Right hindlimb (tissue), 1 donor: ENCODE data around the gene HCAR2.
"Not testable (repeated sequence)": the region's sequence is repeated elsewhere in the genome, so short reads cannot be mapped to it uniquely, and the experiment has no call there.

Experiments used
- DNase-seq: peaks from one replicate; pipeline ENCODE4 v3.0.0-alpha.2; 2018

HCAR2 gene

GRCh38 chr12:122715211-122715610 is 12.1 kb upstream of the HCAR2 start:
- not testable (repeated sequence) for DNase-seq

GRCh38 chr12:122713491-122714188 is 10.5 kb upstream of the HCAR2 start:
- DNase-seq = not testable (repeated sequence)

GRCh38 chr12:122711266-122711665 is 8.1 kb upstream of the HCAR2 start:
- DNase-seq = not testable (repeated sequence)

DNA sequence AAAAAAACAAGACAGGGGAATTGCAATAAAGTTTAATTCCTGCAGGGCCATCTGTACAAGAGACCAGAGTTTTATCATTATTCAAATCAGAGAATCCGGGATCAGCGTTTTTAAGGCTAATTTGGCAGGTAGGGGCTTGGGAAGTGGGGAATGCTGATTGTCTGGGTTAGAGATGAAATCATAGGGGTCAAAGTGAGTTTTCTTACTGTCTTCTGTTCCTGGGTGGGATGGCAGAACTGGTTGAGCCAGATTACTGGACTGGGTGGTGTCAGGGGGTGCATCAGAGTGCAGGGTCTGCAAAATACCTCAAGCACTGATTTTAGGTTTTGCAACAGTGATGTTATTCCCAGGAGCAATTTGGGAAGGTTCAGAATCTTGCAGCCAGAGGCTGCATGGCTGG is 7.2 kb upstream of the HCAR2 start:
- DNase-seq = not testable (repeated sequence)

DNA sequence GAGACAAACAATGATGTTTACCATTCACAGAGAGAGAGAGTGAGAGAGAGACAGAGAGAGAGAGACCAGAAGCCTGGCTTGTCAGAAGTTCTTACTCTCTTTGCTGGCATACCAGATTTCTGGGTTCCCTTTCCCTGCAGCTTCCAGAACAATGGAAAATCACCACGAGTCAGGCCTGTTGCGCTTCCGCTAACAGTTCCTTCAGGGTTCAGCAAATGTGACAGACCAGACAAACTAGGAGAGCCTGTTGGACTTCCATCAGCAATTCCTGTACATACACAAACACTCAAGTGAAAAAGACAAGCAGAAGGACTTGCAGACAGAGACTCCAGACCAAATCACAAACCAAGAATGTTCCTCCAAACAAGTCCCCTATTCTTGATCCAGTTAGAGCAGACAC is 6.1 kb upstream of the HCAR2 start:
- not testable (repeated sequence) for DNase-seq

DNA sequence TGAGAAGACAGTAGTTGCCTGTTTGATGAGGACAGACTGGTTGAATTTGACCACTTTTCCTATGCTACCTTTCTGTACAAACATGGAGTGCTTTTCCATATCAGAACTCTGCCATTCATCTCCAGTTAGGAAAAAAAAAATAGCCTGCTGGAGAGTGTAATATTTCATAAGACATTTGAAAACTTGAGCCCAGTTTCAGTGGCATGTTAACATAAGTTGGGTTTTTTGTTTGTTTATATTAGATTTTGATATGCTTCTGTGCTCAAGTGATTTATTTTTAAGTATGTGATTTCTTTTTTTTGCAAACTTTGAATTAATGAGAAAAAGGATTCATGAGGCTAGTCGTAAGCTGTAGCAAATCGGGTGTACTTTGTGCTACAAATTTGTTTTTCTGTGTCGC is 684 bp upstream of the HCAR2 start:
- not testable (repeated sequence) for DNase-seq

- DNase-seq = not testable (repeated sequence)
Observed at GRCh38 chr12:122701481-122701880, 1.7 kb downstream of the HCAR2 start.

GRCh38 chr12:122700038-122700710 is 3.0 kb downstream of the HCAR2 start:
- DNase-seq = not testable (repeated sequence)

DNA sequence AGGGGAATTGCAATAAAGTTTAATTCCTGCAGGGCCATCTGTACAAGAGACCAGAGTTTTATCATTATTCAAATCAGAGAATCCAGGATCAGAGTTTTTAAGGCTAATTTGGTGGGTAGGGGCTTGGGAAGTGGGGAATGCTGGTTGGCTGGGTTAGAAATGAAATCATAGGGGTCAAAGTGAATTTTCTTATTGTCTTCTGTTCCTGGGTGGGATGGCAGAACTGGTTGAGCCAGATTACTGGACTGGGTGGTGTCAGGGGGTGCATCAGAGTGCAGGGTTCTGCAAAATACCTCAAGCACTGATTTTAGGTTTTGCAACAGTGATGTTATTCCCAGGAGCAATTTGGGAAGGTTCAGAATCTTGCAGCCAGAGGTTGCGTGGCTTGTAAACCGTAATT is 6.2 kb downstream of the HCAR2 start:
- not testable (repeated sequence) for DNase-seq

DNA sequence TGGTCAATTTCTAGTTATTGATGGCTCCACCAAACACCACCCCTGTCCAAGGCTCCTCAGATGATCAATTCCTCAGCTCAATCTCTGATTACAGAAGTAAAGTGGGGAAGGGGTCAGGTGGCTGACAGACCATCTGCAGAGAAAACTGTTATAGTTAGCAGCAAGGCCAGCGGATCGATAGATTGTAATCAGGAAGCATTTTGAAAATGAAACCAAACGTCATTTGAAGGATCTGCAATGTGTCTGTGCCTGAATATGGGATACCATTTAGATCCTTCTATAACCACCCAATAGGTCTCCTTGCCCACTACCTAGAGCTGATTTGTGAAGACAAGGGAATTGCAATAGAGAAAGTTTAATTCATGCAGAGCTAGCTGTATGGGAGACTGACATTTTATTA is 11.6 kb downstream of the HCAR2 start:
- no peak for DNase-seq

- DNase-seq = no peak
Observed at GRCh38 chr12:122688291-122688690, 14.9 kb downstream of the HCAR2 start.

GRCh38 chr12:122687086-122687485 is 16.1 kb downstream of the HCAR2 start:
- no peak for DNase-seq

DNA sequence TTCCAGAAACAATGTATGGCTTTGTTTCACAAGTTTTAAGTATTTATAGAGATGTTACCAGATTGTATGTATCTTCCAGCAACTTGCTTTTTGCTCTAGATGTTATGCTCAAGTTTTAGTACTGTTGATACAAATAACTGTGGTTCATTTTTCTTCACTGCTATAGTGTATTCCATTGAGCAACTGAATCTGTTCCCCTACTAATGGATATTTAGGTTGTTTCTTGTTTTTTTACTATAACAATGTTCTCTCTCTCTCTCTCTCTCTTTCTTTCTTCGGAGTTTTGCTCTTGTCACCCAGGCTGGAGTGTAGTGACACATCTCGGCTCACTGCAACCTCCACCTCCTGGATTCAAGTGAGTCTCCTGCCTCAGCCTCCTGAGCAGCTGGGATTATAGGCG is 16.6 kb downstream of the HCAR2 start:
- no peak for DNase-seq

DNA sequence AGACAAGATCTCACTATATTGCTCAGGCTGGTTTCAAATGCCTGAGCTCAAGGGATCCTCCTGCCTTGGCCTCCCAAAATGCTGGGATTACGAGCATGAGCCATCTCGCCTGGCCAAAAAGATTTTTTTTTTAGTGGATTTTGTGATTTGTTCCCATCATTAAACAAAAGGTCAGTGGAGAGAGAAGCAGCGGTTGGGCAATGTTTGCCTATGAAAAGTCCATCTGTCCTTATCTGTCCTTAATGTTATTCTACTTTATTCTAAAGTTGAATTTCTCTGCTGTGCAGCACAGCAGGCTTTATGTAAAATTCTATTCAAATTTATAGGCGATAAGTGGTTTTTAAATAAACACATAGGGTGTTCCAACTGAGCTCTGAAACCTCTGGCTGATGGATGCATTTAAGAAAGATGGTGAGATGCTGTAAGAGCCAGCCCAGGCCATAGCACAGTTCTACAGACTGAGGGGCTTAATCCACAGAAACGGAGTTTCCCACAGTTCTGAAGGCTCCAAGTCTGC is 18.8 kb downstream of the HCAR2 start:
- DNase-seq = no peak

DNA sequence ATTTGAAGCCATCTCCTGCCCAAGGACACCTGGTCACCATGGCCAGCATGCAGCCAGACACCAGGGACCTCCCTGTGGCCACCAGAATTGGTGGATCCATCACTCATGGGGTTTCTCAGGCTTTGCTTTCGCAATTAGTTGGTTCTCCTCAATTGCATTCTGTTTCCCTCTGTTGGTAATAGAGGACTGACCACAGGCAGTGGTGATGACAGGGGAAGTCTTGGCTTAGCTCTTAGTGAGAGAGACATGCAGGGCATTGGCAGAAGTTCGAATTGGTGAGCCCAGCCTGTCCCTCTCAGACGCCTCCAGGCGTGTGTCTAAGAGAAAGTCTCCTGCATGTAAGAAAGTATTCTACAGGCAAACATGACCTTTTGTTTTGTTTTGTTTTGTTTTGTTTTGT is 21.3 kb downstream of the HCAR2 start:
- DNase-seq = no peak

DNA sequence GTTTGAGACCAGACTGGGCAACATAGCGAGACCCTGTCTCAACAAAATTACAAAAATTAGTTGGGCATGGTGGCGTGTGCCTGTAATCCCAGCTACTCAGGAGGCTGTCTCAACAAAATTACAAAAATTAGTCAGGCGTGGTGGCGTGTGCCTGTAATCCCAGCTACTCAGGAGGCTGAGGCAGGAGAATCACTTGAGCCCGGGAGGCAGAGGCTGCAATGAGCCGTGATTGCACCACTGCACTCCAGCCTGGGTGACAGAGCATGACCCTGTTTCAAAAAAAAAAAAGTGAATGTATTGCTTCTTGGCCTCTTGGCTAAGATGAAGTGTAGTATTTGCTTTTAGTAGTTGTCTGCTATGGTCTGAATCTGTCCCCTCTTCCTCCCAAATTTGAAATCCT is 22.2 kb downstream of the HCAR2 start:
- DNase-seq = not testable (repeated sequence)

DNA sequence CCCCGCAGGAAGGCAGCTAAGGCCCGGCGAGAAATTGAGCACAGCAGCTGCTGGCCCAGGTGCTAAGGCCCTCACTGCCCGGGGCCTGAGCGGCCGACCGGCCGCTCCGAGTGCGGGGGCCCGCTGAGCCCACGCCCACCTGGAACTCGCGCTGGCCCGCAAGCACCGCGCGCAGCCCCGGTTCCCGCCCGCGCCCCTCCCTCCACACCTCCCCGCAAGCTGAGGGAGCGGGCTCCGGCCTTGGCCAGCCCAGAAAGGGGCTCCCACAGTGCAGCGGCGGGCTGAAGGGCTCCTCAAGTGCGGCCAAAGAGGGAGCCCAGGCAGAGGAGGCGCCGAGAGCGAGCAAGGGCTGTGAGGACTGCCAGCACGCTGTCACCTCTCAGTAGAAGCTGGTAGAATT is 26.4 kb downstream of the HCAR2 start:
- DNase-seq = not testable (repeated sequence)

DNA sequence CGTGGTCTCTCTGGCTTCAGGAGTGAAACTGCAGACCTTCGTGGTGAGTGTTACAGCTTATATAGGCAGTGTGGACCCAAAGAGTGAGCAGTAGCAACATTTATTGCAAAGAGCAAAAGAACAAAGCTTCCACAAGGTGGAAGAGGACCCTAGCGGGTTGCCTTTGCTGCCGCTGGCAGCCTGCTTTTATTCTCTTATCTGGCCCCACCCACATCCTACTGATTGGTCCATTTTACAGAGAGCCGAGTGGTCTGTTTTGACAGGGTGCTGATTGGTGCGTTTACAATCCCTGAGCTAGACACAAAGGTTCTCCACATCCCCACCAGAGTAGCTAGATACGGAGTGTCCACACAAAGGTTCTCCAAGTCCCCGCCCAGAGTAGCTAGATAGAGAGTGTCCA is 27.1 kb downstream of the HCAR2 start:
- not testable (repeated sequence) for DNase-seq

DNA sequence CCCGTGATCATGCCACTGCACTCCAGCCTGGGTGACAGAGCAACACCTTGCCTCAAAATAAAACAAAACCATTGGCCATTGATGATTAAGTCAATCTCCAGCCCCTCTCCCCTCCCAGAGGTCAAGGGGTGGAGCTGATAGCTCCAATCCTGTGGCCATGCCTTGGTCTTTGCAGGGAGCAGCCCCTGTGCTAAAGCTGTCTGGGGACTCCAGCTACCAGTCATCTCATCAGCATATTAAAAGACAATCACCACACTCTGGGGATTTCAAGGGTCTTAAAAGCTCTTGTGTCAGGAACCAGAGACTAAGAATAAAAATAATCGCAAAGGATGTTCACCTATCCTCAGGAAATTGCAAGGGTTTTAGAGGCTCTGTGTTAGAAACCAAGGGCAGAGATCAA is 30.6 kb downstream of the HCAR2 start:
- DNase-seq = no peak

DNA sequence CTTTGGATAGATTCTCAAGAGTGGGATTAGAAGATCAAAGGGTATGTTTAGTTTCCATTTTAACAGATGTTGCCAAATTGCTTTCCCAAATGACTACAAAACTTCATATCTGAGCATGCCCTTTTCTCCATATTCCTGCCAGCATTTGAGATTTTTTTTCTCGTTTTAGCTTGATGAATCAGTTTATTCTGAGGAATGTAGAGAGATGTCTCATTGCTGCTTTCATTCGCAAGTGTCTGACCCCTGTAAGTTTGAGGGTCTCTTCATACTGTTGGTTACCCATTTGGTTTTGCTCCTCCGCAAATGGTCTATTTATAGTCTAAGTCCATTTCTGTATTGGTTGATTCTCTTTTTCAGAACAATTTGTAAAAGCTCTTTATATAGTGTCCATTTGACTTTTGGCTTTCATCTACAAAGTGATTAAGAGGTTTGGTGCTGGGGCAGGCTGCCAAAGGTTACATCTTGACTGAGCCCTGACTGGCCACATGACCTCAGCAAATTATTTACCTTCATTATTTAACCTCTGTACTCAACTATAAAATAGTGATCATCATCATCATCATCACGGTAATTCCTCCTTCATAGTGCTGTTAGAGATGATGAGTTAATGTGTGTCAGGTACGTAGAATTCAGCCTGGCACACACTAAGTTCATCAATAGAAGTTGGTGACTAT is 33.6 kb downstream of the HCAR2 start:
- no peak for DNase-seq

- no peak for DNase-seq
Observed at GRCh38 chr12:122668268-122668667, 34.9 kb downstream of the HCAR2 start.

DNA sequence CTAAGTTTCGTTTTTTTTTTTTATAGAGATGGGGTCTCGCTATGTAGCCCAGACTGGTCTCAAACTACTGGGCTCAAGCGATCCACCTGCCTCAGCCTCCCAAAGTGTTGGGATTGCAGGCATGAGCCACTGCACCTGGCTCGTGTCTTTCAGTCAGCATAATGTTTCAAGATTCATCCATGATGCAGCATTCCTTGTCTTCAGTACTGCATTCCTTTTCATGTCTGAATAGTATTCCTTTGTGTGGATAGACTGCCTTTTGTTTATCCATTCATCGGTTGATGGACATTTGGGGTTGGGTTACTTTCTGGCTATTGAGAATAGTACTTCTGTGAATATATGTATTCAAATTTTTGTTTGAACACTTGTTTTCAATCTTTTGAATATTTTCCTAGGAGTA is 37.4 kb downstream of the HCAR2 start:
- no peak for DNase-seq

DNA sequence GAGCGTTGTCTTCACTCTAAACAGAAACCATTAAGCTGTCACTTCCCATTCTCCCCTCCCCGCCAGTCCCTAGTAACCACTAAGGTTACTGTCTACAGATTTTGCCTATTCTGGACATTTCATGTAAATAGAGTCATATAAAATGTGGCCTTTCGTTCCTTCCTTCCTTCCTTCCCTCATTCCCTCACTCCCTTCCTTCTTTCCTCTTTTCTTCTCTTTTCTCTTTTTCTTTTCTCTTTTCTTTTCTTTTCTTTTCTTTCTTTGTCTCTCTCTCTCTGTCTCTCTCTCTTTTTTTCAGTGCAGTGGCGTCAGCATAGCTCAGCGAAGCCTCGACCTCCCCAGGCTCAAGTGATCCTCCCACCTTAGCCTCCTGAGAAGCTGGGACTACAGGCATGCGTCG is 37.8 kb downstream of the HCAR2 start:
- DNase-seq = no peak

- no peak for DNase-seq
Observed at GRCh38 chr12:122661938-122662337, 41.2 kb downstream of the HCAR2 start.
